T-cell (primary cell): Measurements from ENCODE around the gene CELSR1. TPM values are rescaled to one million over a fixed set of nuclear protein-coding genes. Genes with fewer than 3 reads are reported as not detected.

Source experiments
- ATAC-seq, 4 experiments: fragments of 200-7000 bp in 3 of 4; fragments of 150-1000 bp in 1 of 4; cut with Tn5 transposase; replicated peaks in 1 of 4; 1 replicate in 3 of 4; 2 replicates in 1 of 4; pipeline ENCODE4 v1.10.0; 2021; ENCODE audit warnings: moderate library complexity in 3 of 4, mild to moderate bottlenecking in 2 of 4, moderate number of reproducible peaks in 1 of 4
- CTCF ChIA-PET, 2 donors: fragments of 300-600 bp; sonication (Branson Sonifier 250); formaldehyde crosslinking; loops; one replicate each; lab custom pipeline; 2022; ENCODE audit warnings: antibody characterized with exemption in 2 of 2; lab: Charles Lee
- POLR2A ChIA-PET, 2 donors: fragments of 300-600 bp; sonication (Branson Sonifier 250); formaldehyde crosslinking; loops; one replicate each; lab custom pipeline; 2022; ENCODE audit warnings: antibody characterized with exemption in 2 of 2; lab: Charles Lee
- DNase-seq, 35 experiments: peaks; one replicate each; pipeline versions ENCODE4 v3.0.0 to v3.0.0-alpha.2; 2013 to 2023
- H3K27ac ChIP-seq: one replicate; pipeline ENCODE4 v1.5.1; 2013; ENCODE audit warnings: low read length
- H3K27me3 ChIP-seq, 2 experiments: replicated peaks in 1 of 2; 1 replicate in 1 of 2; 2 replicates in 1 of 2; pipeline versions ENCODE4 v1.6.1 to v1.7.0; 2013; ENCODE audit warnings: low read length in 1 of 2, mixed read lengths in 1 of 2; ENCODE audit not compliant: control insufficient read depth in 2 of 2, insufficient read depth in 2 of 2; ENCODE audit errors: extremely low read depth in 1 of 2
- H3K36me3 ChIP-seq, 2 donors: 1 replicate in 1 of 2; 2 replicates in 1 of 2; pipeline versions ENCODE4 v1.6.1 to v1.7.0; 2013; ENCODE audit warnings: low read length in 1 of 2; ENCODE audit not compliant: control insufficient read depth in 2 of 2, insufficient read depth in 1 of 2; ENCODE audit errors: extremely low read depth in 1 of 2
- H3K4me1 ChIP-seq, 2 experiments: 1 replicate in 1 of 2; 2 replicates in 1 of 2; pipeline versions ENCODE4 v1.6.1 to v1.7.0; 2013; ENCODE audit warnings: low read length in 2 of 2, mixed read lengths in 1 of 2; ENCODE audit not compliant: insufficient read depth in 2 of 2, control insufficient read depth in 1 of 2; ENCODE audit errors: extremely low read depth in 1 of 2
- H3K4me3 ChIP-seq, 2 donors: 1 replicate in 1 of 2; 2 replicates in 1 of 2; pipeline versions ENCODE4 v1.5.1 to v1.7.0; 2013; ENCODE audit warnings: mild to moderate bottlenecking in 2 of 2, low read length in 1 of 2, moderate library complexity in 1 of 2; ENCODE audit not compliant: control insufficient read depth in 1 of 2; ENCODE audit errors: extremely low read depth in 1 of 2
- H3K9me3 ChIP-seq: 2 replicates; pipeline ENCODE4 v1.7.0; 2013
- H3K27ac Mint-ChIP-seq, 2 donors: one replicate each; pipeline ENCODE4 v1.8.0; 2020 to 2021; ENCODE audit warnings: mild to moderate bottlenecking in 2 of 2, mixed read lengths in 2 of 2
- H3K27me3 Mint-ChIP-seq, 2 donors: one replicate each; pipeline ENCODE4 v1.8.0; 2021 to 2022; ENCODE audit warnings: mixed read lengths in 2 of 2
- H3K36me3 Mint-ChIP-seq: one replicate; pipeline ENCODE4 v1.8.0; 2021; ENCODE audit warnings: mixed read lengths
- H3K4me1 Mint-ChIP-seq, 3 donors: one replicate each; pipeline ENCODE4 v1.8.0; 2020 to 2022; ENCODE audit warnings: mixed read lengths in 3 of 3, mild to moderate bottlenecking in 1 of 3
- H3K4me3 Mint-ChIP-seq, 3 donors: one replicate each; pipeline ENCODE4 v1.8.0; 2020 to 2022; ENCODE audit warnings: mild to moderate bottlenecking in 3 of 3, mixed read lengths in 3 of 3, moderate library complexity in 3 of 3
- H3K9me3 Mint-ChIP-seq, 3 donors: one replicate each; pipeline ENCODE4 v1.8.0; 2020 to 2022; ENCODE audit warnings: mixed read lengths in 3 of 3
- WGBS: methylation state at CpG from one replicate; pipeline ENCODE4 v1.1.5; 2013; ENCODE audit warnings: missing lambda C conversion rate; ENCODE audit not compliant: insufficient coverage; 5-methylcytosine and 5-hydroxymethylcytosine counted together
- total RNA-seq, 35 experiments: library from RNA in 6 of 35; stranded (reverse) in 6 of 35; fragments of 120-200 nt in 1 of 35; gene quantifications; one replicate each; pipeline versions ENCODE4 v1.2.1 to v1.2.4 and lab custom pipeline; 2013 to 2026

CELSR1 gene
- total RNA-seq, 5 donors from 2014 or later (not counting 1 experiment from before 2014, with no cell fraction given), result 1.1 to 2.7 (median 1.6) TPM

- H3K4me3 Mint-ChIP-seq, result no peak overlapping the region
- DNase-seq, result no peak
- H3K4me1 ChIP-seq, result peaks cover 4 to 14% of the 10 kb centered on the region in 2 experiments
- peaks cover 5 to 12% (median 9%) of the 10 kb centered on the region in 3 donors for H3K9me3 Mint-ChIP-seq
- CTCF ChIA-PET, result no interaction called here
- H3K36me3 ChIP-seq, result no peaks in the 10 kb centered on the region
- WGBS, result 98% methylated on average over 5 of the region's 7 CpGs
- no peaks in the 10 kb centered on the region for H3K27me3 Mint-ChIP-seq
- no peaks in the 10 kb centered on the region for H3K36me3 Mint-ChIP-seq
- no peak for ATAC-seq
- H3K9me3 ChIP-seq, result no peaks in the 10 kb centered on the region
- H3K27ac ChIP-seq, result no peak overlapping the region
- H3K4me3 ChIP-seq, result no peak overlapping the region
- POLR2A ChIA-PET, result no interaction called here
- H3K27me3 ChIP-seq, result no peaks in the 10 kb centered on the region
- H3K4me1 Mint-ChIP-seq, result peaks cover 13 to 16% (median 15%) of the 10 kb centered on the region in 3 donors
- no peak overlapping the region for H3K27ac Mint-ChIP-seq
These were observed 34.3 kb upstream of the CELSR1 start for GRCh38 chr22:46571642-46572250.

- Histone ChIP-seq H3K27ac (no peak overlapping the region), H3K9me3 (no peaks in the 10 kb centered on the region), H3K4me3 (no peak overlapping the region), H3K4me1 (no peaks in the 10 kb centered on the region), H3K27me3 (no peaks in the 10 kb centered on the region), H3K36me3 (no peaks in the 10 kb centered on the region)
- ATAC-seq (no peak), DNase-seq (no peak)
- Mint-ChIP-seq H3K4me1 (peaks cover 0 to 4% (median 3%) of the 10 kb centered on the region in 3 donors), H3K27ac (no peak overlapping the region), H3K36me3 (no peaks in the 10 kb centered on the region), H3K27me3 (no peaks in the 10 kb centered on the region), H3K4me3 (no peak overlapping the region), H3K9me3 (peaks cover 5 to 12% (median 9%) of the 10 kb centered on the region in 3 donors)
- WGBS, result 94% methylated on average over 14 of the region's 17 CpGs
- ChIA-PET POLR2A (interaction anchor here in 1 of 2 donors (0.6 kb wide), 1 partner anchor 1401 kb away, joined by 3 read pairs; no protein-coding TSS in a partner anchor), CTCF (no interaction called here)
These were observed 32.7 kb upstream of the CELSR1 start for GRCh38 chr22:46569848-46570695.

GRCh38 chr22:46569055-46569847 lies 31.8 kb upstream of the CELSR1 start:
- DNase-seq (no peak), ATAC-seq (no peak)
- H3K4me3 ChIP-seq, result no peak overlapping the region
- ChIA-PET POLR2A (no interaction called here), CTCF (no interaction called here)
- H3K27me3 ChIP-seq, result peaks cover 0 to 2% of the 10 kb centered on the region in 2 experiments
- Mint-ChIP-seq H3K27me3 (no peaks in the 10 kb centered on the region), H3K27ac (no peak overlapping the region), H3K36me3 (no peaks in the 10 kb centered on the region), H3K4me3 (no peak overlapping the region), H3K4me1 (no peaks in the 10 kb centered on the region), H3K9me3 (peaks cover 5 to 12% (median 9%) of the 10 kb centered on the region in 3 donors)
- H3K36me3 ChIP-seq, result no peaks in the 10 kb centered on the region
- no peak overlapping the region for H3K27ac ChIP-seq
- H3K9me3 ChIP-seq, result no peaks in the 10 kb centered on the region
- H3K4me1 ChIP-seq, result no peaks in the 10 kb centered on the region
- WGBS, result 88% methylated on average over 23 of the region's 23 CpGs

GRCh38 chr22:46568102-46568809 lies 30.8 kb upstream of the CELSR1 start:
- Mint-ChIP-seq H3K4me1 (peaks cover 2 to 5% (median 4%) of the 10 kb centered on the region in 3 donors), H3K36me3 (no peaks in the 10 kb centered on the region), H3K4me3 (no peak overlapping the region), H3K27me3 (no peaks in the 10 kb centered on the region), H3K9me3 (peaks cover 5 to 12% (median 9%) of the 10 kb centered on the region in 3 donors), H3K27ac (peak overlapping the region in 1 of 2 donors; percentile 19)
- Histone ChIP-seq H3K27ac (no peak overlapping the region), H3K36me3 (no peaks in the 10 kb centered on the region), H3K4me3 (no peak overlapping the region), H3K27me3 (peaks cover 0 to 5% of the 10 kb centered on the region in 2 experiments), H3K9me3 (no peaks in the 10 kb centered on the region), H3K4me1 (peaks cover 2 to 8% of the 10 kb centered on the region in 2 experiments)
- DNase-seq (no peak), ATAC-seq (no peak)
- POLR2A ChIA-PET, result no interaction called here
- CTCF ChIA-PET, result no interaction called here
- 100% methylated on average over 3 of the region's 7 CpGs for WGBS

GRCh38 chr22:46567471-46567870 lies 30.1 kb upstream of the CELSR1 start:
- H3K4me3 Mint-ChIP-seq, result no peak overlapping the region

More at GRCh38 chr22:46567471-46567870, 30.1 kb upstream of the CELSR1 start:
- no peaks in the 10 kb centered on the region for H3K27me3 Mint-ChIP-seq
- Histone ChIP-seq H3K27ac (no peak overlapping the region), H3K4me3 (no peak overlapping the region), H3K4me1 (peaks cover 2 to 8% of the 10 kb centered on the region in 2 experiments), H3K27me3 (peaks cover 0 to 5% of the 10 kb centered on the region in 2 experiments), H3K9me3 (no peaks in the 10 kb centered on the region), H3K36me3 (no peaks in the 10 kb centered on the region)
- H3K4me1 Mint-ChIP-seq, result peaks cover 3 to 7% (median 6%) of the 10 kb centered on the region in 3 donors
- no peak overlapping the region for H3K27ac Mint-ChIP-seq
- ChIA-PET POLR2A (no interaction called here), CTCF (no interaction called here)
- no peak for ATAC-seq
- peaks cover 5 to 12% (median 9%) of the 10 kb centered on the region in 3 donors for H3K9me3 Mint-ChIP-seq
- H3K36me3 Mint-ChIP-seq, result no peaks in the 10 kb centered on the region
- DNase-seq, result no peak
- 100% methylated on average over 1 of the region's 1 CpG for WGBS
